Measurements from ENCODE around the gene RABL3.

RABL3 gene

DNA sequence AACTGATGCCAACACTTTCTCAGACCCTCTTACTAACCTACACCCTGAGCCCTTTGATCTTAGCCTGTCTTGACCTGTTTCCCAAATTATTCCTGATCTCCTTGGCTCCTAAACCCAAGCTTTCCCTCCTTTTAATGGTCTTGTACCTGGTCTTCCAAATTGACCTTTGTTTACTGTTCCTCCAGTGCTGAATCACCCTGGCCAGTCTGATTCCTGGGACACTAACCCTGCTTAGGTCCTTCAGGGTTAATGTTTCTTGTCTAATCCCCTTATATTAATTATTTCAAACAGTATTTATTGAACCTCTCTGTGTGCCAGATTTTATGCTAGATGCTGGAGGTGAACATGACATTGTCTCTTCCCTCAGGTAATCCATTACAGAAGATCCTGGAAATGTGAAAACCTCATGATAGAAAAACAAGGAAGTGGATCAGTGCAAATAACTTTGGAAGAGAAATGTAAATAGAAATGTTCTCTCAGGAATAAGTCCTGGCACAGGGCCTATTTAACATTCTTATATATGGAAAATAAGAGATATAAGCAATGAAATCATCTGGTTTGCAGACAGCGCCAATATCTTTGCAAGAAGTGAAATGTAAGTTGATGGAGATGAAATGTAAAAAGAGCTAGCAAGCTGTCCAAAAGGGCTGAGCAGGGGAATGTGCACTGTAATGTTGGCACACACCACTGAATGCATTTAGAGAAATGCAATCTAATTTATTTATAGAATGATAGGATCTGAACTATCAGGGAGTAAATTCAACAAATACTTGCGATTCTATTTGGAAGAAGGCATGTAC, 81.0 kb downstream of the RABL3 start:
- H3K9me3 ChIP-seq (ENCODE audit: insufficient read depth, low read length, severe bottlenecking): no peaks in the 10 kb centered on the region
- H3K79me2 ChIP-seq (ENCODE audit: insufficient read depth, low read length): no peaks in the 10 kb centered on the region
- DNase-seq (no peak), ATAC-seq (ENCODE audit: insufficient read depth, low read depth) (no peak)
- H3K4me3 ChIP-seq (ENCODE audit: low read depth in 1 of 2, low read length in 2 of 2): no peak overlapping the region
- H3K27ac ChIP-seq (ENCODE audit: low read length): no peak overlapping the region
- H3K4me2 ChIP-seq (ENCODE audit: insufficient read depth, low read length): no peak overlapping the region
- H3K9ac ChIP-seq (ENCODE audit: low read depth, low read length): no peak overlapping the region
- no peak overlapping the region for H2AFZ ChIP-seq (ENCODE audit: low read depth, low read length)
- no peaks in the 10 kb centered on the region for H3K36me3 ChIP-seq (ENCODE audit: insufficient read depth, low read length)
- TF ChIP-seq CTCF (IDR thresholded peaks at IDR 0.05; ENCODE audit: borderline replicate concordance, extremely low read depth, low read length, poor library complexity, severe bottlenecking): no peak
- TF ChIP-seq EZH2 (IDR thresholded peaks at IDR 0.05; ENCODE audit: borderline replicate concordance, low read depth, low read length, severe bottlenecking): no peak
- no peaks in the 10 kb centered on the region for H3K4me1 ChIP-seq (ENCODE audit: insufficient read depth, low read length)
- H3K27me3 ChIP-seq (ENCODE audit: insufficient read depth, low read length, poor library complexity): peaks cover 3% of the 10 kb centered on the region
- H4K20me1 ChIP-seq (ENCODE audit: insufficient read depth, low read length): no peaks in the 10 kb centered on the region

DNA sequence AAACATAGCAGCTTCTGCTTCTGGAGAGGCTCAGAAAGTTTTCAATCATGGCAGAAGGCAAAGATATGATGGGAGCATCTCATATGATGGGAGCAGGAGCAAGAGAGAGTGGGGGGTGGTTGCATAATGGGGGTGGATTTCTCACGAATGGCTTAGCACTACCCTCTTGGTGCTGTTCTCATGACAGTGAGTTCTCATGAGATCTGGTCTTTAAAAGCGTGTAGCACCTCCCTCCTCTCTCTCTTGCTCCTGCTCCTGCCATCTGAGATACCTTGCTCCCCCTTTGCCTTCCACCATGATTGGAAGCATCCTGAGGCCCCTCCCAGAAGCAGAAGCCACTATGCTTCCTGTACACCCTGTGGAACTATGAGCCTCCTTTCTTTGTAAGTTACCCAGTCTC, 82.5 kb downstream of the RABL3 start:
- no peak for DNase-seq
- Histone ChIP-seq H3K9ac (ENCODE audit: low read depth, low read length) (no peak overlapping the region), H3K9me3 (ENCODE audit: insufficient read depth, low read length, severe bottlenecking) (no peaks in the 10 kb centered on the region), H2AFZ (ENCODE audit: low read depth, low read length) (no peak overlapping the region), H3K27me3 (ENCODE audit: insufficient read depth, low read length, poor library complexity) (no peaks in the 10 kb centered on the region), H3K4me2 (ENCODE audit: insufficient read depth, low read length) (no peak overlapping the region), H3K27ac (ENCODE audit: low read length) (no peak overlapping the region), H3K79me2 (ENCODE audit: insufficient read depth, low read length) (no peaks in the 10 kb centered on the region), H3K4me1 (ENCODE audit: insufficient read depth, low read length) (no peaks in the 10 kb centered on the region), H4K20me1 (ENCODE audit: insufficient read depth, low read length) (no peaks in the 10 kb centered on the region), H3K4me3 (ENCODE audit: low read depth in 1 of 2, low read length in 2 of 2) (no peak overlapping the region), H3K36me3 (ENCODE audit: insufficient read depth, low read length) (no peaks in the 10 kb centered on the region)
- ATAC-seq (ENCODE audit: insufficient read depth, low read depth): no peak
- TF ChIP-seq EZH2 (IDR thresholded peaks at IDR 0.05; ENCODE audit: borderline replicate concordance, low read depth, low read length, severe bottlenecking) (no peak), CTCF (IDR thresholded peaks at IDR 0.05; ENCODE audit: borderline replicate concordance, extremely low read depth, low read length, poor library complexity, severe bottlenecking) (no peak)

DNA sequence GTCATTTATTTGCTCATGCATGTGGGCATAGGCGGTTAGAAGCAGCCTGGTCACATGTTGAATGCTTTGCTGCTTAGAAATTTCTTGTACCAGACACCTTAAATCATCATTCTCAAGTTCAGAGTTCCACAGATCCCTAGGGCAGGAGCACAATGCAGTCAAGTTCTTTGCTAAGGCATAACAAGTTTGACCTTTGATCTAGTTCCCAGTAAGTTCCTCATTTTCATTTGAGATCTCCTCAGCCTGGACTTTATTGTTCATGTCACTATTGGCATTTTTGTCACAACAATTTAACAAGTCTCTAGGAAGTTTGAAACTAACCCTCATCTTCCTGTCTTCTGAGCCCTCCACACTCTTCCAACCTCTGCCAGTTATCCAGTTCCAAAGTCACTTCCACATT, 83.0 kb downstream of the RABL3 start:
- Histone ChIP-seq H3K9ac (ENCODE audit: low read depth, low read length) (no peak overlapping the region), H3K9me3 (ENCODE audit: insufficient read depth, low read length, severe bottlenecking) (no peaks in the 10 kb centered on the region), H3K27ac (ENCODE audit: low read length) (no peak overlapping the region), H3K4me1 (ENCODE audit: insufficient read depth, low read length) (no peaks in the 10 kb centered on the region), H2AFZ (ENCODE audit: low read depth, low read length) (no peak overlapping the region), H3K4me2 (ENCODE audit: insufficient read depth, low read length) (no peak overlapping the region), H4K20me1 (ENCODE audit: insufficient read depth, low read length) (no peaks in the 10 kb centered on the region), H3K4me3 (ENCODE audit: low read depth in 1 of 2, low read length in 2 of 2) (no peak overlapping the region), H3K79me2 (ENCODE audit: insufficient read depth, low read length) (no peaks in the 10 kb centered on the region), H3K36me3 (ENCODE audit: insufficient read depth, low read length) (no peaks in the 10 kb centered on the region), H3K27me3 (ENCODE audit: insufficient read depth, low read length, poor library complexity) (no peaks in the 10 kb centered on the region)
- TF ChIP-seq EZH2 (IDR thresholded peaks at IDR 0.05; ENCODE audit: borderline replicate concordance, low read depth, low read length, severe bottlenecking): no peak
- no peak for TF ChIP-seq CTCF (IDR thresholded peaks at IDR 0.05; ENCODE audit: borderline replicate concordance, extremely low read depth, low read length, poor library complexity, severe bottlenecking)
- DNase-seq (no peak), ATAC-seq (ENCODE audit: insufficient read depth, low read depth) (no peak)

Measured in DND-41 (cell line).